ENCODE measurements around the gene NRG2. TPM values are rescaled to one million over a fixed set of nuclear protein-coding genes. Genes with fewer than 3 reads are reported as not detected.

The NRG2 gene
- total and polyA plus RNA-seq, 2 of the 4 experiments (the other 2 are of a cell fraction) = 0.18 TPM; not detected in 1

GRCh38 chr5:139955616-139956273 lies 87.4 kb downstream of the NRG2 start:
- no peaks in the 10 kb centered on the region for H3K9me3 ChIP-seq (ENCODE audit: control insufficient read depth, insufficient read depth, low read length)
- no peaks in the 10 kb centered on the region for H3K36me3 ChIP-seq (ENCODE audit: control insufficient read depth, insufficient read depth, low read length)
- no peak overlapping the region for H3K23ac ChIP-seq (ENCODE audit: low read depth, low read length)
- no peak overlapping the region for H3K18ac ChIP-seq (ENCODE audit: low read depth, low read length)
- WGBS, 2 experiments (ENCODE audit: extremely low coverage in 2 of 2, insufficient read length in 1 of 2) = 0% methylated on average over 1 of the region's 5 CpGs; no CpG with 5 or more reads in 1 of the 2 experiments
- H2AFZ ChIP-seq (replicated peaks; ENCODE audit: low read length, poor library complexity) = no peak overlapping the region
- ChIA-PET CTCF (no interaction called here), POLR2A (ENCODE audit: unreplicated experiment) (no interaction called here)
- H3K9me1 ChIP-seq (ENCODE audit: insufficient read depth, low read length) = 0 out of 2 replicates have a peak, but pooled peaks cover 3% of the 10 kb centered on the region
- H3K79me1 ChIP-seq (ENCODE audit: low read depth in 1 of 2, low read length in 2 of 2) = no peaks in the 10 kb centered on the region
- H2BK20ac ChIP-seq (ENCODE audit: low read depth, low read length) = no peak overlapping the region
- peaks cover 37% of the 10 kb centered on the region for H3K27me3 ChIP-seq (ENCODE audit: control insufficient read depth, insufficient read depth, low read length)
- no peak overlapping the region for H3K56ac ChIP-seq (ENCODE audit: extremely low read depth, insufficient read depth, low read length)
- no peak overlapping the region for H2BK15ac ChIP-seq (ENCODE audit: low read depth, low read length)
- dilution Hi-C loops (cut with HindIII; ENCODE audit: low sequenced_read_pairs, unreplicated experiment) = no loop called here
- intact Hi-C loops (cut with micrococcal nuclease) = no loop called here
- no peak overlapping the region for H2BK5ac ChIP-seq (ENCODE audit: low read depth, low read length, poor library complexity, severe bottlenecking)
- no peak overlapping the region for H2BK120ac ChIP-seq (ENCODE audit: low read depth, low read length)
- H3K4ac ChIP-seq (ENCODE audit: low read depth, low read length) = no peak overlapping the region
- no peak for DNase-seq
- H3K4me3 ChIP-seq (ENCODE audit: insufficient read depth, low read depth, low read length) = no peak overlapping the region
- BruUV-seq (replicated peaks) = no TSS peak
- TF ChIP-seq, protein P1, sequence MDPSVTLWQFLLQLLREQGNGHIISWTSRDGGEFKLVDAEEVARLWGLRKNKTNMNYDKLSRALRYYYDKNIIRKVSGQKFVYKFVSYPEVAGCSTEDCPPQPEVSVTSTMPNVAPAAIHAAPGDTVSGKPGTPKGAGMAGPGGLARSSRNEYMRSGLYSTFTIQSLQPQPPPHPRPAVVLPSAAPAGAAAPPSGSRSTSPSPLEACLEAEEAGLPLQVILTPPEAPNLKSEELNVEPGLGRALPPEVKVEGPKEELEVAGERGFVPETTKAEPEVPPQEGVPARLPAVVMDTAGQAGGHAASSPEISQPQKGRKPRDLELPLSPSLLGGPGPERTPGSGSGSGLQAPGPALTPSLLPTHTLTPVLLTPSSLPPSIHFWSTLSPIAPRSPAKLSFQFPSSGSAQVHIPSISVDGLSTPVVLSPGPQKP (IDR thresholded peaks at IDR 0.05; ENCODE audit: borderline replicate concordance, low read depth, low read length) = no peak
- TF ChIP-seq RCOR1 (IDR thresholded peaks at IDR 0.05; ENCODE audit: insufficient replicate concordance, low read length) (no peak), CEBPB (IDR thresholded peaks at IDR 0.05; ENCODE audit: low read depth, low read length) (no peak), POLR2A (IDR thresholded peaks at IDR 0.05; ENCODE audit: low read depth, low read length) (no peak), MXI1 (IDR thresholded peaks at IDR 0.05; ENCODE audit: borderline replicate concordance, low read depth, low read length) (no peak), MAFK (IDR thresholded peaks at IDR 0.05; ENCODE audit: low read depth, low read length) (no peak), NFE2L2 (IDR thresholded peaks at IDR 0.05; ENCODE audit: low read depth, low read length) (no peak), CHD1 (IDR thresholded peaks at IDR 0.05; ENCODE audit: low read depth, low read length) (no peak), RFX5 (IDR thresholded peaks at IDR 0.05; ENCODE audit: low read depth, low read length) (no peak), FOS (IDR thresholded peaks at IDR 0.05; ENCODE audit: low read depth, low read length) (no peak), SMC3 (IDR thresholded peaks at IDR 0.05; ENCODE audit: low read depth, low read length) (no peak)
- TF ChIP-seq, protein P2, sequence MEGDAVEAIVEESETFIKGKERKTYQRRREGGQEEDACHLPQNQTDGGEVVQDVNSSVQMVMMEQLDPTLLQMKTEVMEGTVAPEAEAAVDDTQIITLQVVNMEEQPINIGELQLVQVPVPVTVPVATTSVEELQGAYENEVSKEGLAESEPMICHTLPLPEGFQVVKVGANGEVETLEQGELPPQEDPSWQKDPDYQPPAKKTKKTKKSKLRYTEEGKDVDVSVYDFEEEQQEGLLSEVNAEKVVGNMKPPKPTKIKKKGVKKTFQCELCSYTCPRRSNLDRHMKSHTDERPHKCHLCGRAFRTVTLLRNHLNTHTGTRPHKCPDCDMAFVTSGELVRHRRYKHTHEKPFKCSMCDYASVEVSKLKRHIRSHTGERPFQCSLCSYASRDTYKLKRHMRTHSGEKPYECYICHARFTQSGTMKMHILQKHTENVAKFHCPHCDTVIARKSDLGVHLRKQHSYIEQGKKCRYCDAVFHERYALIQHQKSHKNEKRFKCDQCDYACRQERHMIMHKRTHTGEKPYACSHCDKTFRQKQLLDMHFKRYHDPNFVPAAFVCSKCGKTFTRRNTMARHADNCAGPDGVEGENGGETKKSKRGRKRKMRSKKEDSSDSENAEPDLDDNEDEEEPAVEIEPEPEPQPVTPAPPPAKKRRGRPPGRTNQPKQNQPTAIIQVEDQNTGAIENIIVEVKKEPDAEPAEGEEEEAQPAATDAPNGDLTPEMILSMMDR (conservative IDR thresholded peaks at IDR 0.05; ENCODE audit: low read depth, low read length) = no peak
- H4K91ac ChIP-seq (ENCODE audit: insufficient read depth, low read depth, low read length) = no peak overlapping the region
- H2AK9ac ChIP-seq (replicated peaks; ENCODE audit: low read depth, low read length, poor library complexity) = no peak overlapping the region
- H2AK5ac ChIP-seq (ENCODE audit: low read depth, low read length) = no peak overlapping the region
- no peak overlapping the region for H3K4me2 ChIP-seq (ENCODE audit: low read depth, low read length)
- H3K9ac ChIP-seq (ENCODE audit: low read depth, low read length) = no peak overlapping the region
- in situ Hi-C loops (cut with MboI; ENCODE audit: low sequenced_read_pairs) = no loop called here
- no peak overlapping the region for H3K27ac ChIP-seq (ENCODE audit: insufficient read depth, low read length)
- no peak overlapping the region for H4K8ac ChIP-seq (ENCODE audit: low read depth in 2 of 2, low read length in 2 of 2)
- no peaks in the 10 kb centered on the region; the same call in 1 of the 2 replicates for H4K20me1 ChIP-seq (ENCODE audit: insufficient read depth, low read length)
- H3K14ac ChIP-seq (replicated peaks; ENCODE audit: low read depth, low read length) = no peak overlapping the region
- no peaks in the 10 kb centered on the region for H3K4me1 ChIP-seq (ENCODE audit: control insufficient read depth, insufficient read depth, low read length)
- H4K5ac ChIP-seq (ENCODE audit: low read depth, low read length) = no peak overlapping the region
- ATAC-seq (ENCODE audit: low read depth) = no peak

All from IMR-90 (cell line).